ENCODE measurements around the gene ZNRF3. TPM values are rescaled to one million over a fixed set of nuclear protein-coding genes. Genes with fewer than 3 reads are reported as not detected.

ZNRF3 gene
- total and polyA plus RNA-seq, 11 donors: 1.8 to 9.2 (median 6.2) TPM

GRCh38 chr22:28989035-28989464 is 105.7 kb downstream of the ZNRF3 start:
- ATAC-seq: no peak
- intact Hi-C loops (cut with DNase I): no loop called here
- Histone ChIP-seq H3K4me1 (peaks cover 0 to 14% (median 0%) of the 10 kb centered on the region in 12 donors), H3K36me3 (peaks cover 0 to 14% (median 0%) of the 10 kb centered on the region in 9 donors), H3K4me3 (no peak overlapping the region), H3K9me3 (peaks cover 0 to 8% (median 0%) of the 10 kb centered on the region in 12 donors), H3K27ac (peak overlapping the region in 1 of 12 donors; percentile 34), H3K27me3 (no peaks in the 10 kb centered on the region)
- no peak for DNase-seq
- WGBS, 4 donors: 82 to 89% (median 85%) methylated on average over 5 of the region's 5 CpGs
- TF ChIP-seq POLR2A (IDR thresholded peaks at IDR 0.05): no peak
- TF ChIP-seq, protein P1, sequence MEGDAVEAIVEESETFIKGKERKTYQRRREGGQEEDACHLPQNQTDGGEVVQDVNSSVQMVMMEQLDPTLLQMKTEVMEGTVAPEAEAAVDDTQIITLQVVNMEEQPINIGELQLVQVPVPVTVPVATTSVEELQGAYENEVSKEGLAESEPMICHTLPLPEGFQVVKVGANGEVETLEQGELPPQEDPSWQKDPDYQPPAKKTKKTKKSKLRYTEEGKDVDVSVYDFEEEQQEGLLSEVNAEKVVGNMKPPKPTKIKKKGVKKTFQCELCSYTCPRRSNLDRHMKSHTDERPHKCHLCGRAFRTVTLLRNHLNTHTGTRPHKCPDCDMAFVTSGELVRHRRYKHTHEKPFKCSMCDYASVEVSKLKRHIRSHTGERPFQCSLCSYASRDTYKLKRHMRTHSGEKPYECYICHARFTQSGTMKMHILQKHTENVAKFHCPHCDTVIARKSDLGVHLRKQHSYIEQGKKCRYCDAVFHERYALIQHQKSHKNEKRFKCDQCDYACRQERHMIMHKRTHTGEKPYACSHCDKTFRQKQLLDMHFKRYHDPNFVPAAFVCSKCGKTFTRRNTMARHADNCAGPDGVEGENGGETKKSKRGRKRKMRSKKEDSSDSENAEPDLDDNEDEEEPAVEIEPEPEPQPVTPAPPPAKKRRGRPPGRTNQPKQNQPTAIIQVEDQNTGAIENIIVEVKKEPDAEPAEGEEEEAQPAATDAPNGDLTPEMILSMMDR (IDR thresholded peaks at IDR 0.05): no peak

DNA sequence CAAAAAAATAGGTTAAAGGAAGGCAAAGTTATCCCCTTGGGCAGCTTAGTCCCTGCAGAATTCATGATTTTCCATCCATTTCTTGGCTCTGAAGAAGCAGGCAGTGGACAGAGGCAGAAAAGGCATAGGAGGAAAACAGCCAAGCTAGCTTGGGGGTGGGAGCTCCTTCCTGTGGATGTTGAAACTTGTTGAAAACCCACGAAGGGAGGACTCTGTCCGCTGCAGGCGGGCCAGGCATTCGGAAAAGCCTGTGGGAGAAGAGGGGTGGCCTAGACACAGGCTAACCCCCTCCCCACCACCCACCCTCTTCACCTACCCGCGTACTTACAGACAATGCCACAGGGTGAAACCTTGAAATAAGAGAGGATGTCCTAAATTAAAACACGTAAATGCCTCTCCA is 106.1 kb downstream of the ZNRF3 start:
- Histone ChIP-seq H3K27me3 (no peaks in the 10 kb centered on the region), H3K4me1 (peaks cover 0 to 14% (median 0%) of the 10 kb centered on the region in 12 donors), H3K36me3 (peaks cover 0 to 14% (median 0%) of the 10 kb centered on the region in 9 donors), H3K4me3 (no peak overlapping the region), H3K9me3 (peaks cover 0 to 8% (median 0%) of the 10 kb centered on the region in 12 donors), H3K27ac (peak overlapping the region in 1 of 12 donors; percentile 34)
- TF ChIP-seq POLR2A (IDR thresholded peaks at IDR 0.05): no peak
- TF ChIP-seq, protein P1 (IDR thresholded peaks at IDR 0.05): no peak
- WGBS, 4 donors: 76 to 84% (median 80%) methylated on average over 7 of the region's 7 CpGs
- ATAC-seq (no peak), DNase-seq (no peak)
- intact Hi-C loops (cut with DNase I): no loop called here

DNA sequence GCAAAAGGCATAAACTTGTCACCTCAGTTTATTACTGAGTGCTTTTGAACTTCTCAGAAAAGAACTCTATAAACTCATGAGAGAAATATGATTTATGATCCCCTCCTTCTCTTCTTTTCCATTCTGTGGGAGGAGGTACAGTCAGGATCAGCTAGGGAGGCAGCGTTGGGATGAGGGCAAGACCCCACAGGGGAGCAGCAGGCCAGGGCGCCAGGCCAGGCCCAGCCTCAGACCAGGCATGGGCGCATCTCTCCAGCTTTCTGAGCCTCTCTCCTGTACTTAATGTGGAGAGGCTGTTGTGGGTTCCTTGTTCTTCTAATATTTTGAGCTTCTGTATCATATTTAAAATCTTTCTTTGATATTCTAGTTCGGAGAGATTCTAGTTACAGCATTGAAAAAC is 106.5 kb downstream of the ZNRF3 start:
- no peaks in the 10 kb centered on the region for H3K27me3 ChIP-seq
- TF ChIP-seq POLR2A (IDR thresholded peaks at IDR 0.05): no peak
- TF ChIP-seq, protein P1 (IDR thresholded peaks at IDR 0.05): no peak
- H3K27ac ChIP-seq: peak overlapping the region in 1 of 12 donors; percentile 34
- WGBS, 4 donors: 81 to 94% (median 92%) methylated on average over 4 of the region's 4 CpGs
- intact Hi-C loops (cut with DNase I): no loop called here
- no peak overlapping the region for H3K4me3 ChIP-seq
- H3K9me3 ChIP-seq: peaks cover 0 to 8% (median 0%) of the 10 kb centered on the region in 12 donors
- peaks cover 0 to 14% (median 0%) of the 10 kb centered on the region in 12 donors for H3K4me1 ChIP-seq
- H3K36me3 ChIP-seq: peaks cover 0 to 14% (median 0%) of the 10 kb centered on the region in 9 donors
- no peak for ATAC-seq
- DNase-seq: no peak

GRCh38 chr22:28992565-28993356 is 109.4 kb downstream of the ZNRF3 start:
- 89 to 92% (median 90%) methylated on average over 4 of the region's 4 CpGs for WGBS, 4 donors
- H3K9me3 ChIP-seq: no peaks in the 10 kb centered on the region
- peaks cover 0 to 10% (median 0%) of the 10 kb centered on the region in 12 donors for H3K4me1 ChIP-seq
- no peak overlapping the region for H3K27ac ChIP-seq
- no peak overlapping the region for H3K4me3 ChIP-seq
- DNase-seq: no peak
- intact Hi-C loops (cut with DNase I): no loop called here
- no peaks in the 10 kb centered on the region for H3K27me3 ChIP-seq
- ATAC-seq: no peak
- peaks cover 0 to 7% (median 0%) of the 10 kb centered on the region in 9 donors for H3K36me3 ChIP-seq
- no peak for TF ChIP-seq POLR2A (IDR thresholded peaks at IDR 0.05)
- TF ChIP-seq, protein P1 (IDR thresholded peaks at IDR 0.05): no peak
